Activated naive CD4-positive, alpha-beta T cell treated with anti-CD3 and anti-CD28 coated beads, Interleukin-2, amount 10 ng/mL, durations not matched to agents 5 hours and 36 hours (primary cell): Measurements from ENCODE around the gene RAB4A. TPM values are rescaled to one million over a fixed set of nuclear protein-coding genes. Genes with fewer than 3 reads are reported as not detected.

Experiments
- total RNA-seq, 2 experiments: library from RNA; stranded (reverse); gene quantifications; one replicate each; pipeline ENCODE4 v1.2.3, GENCODE V29; 2021

RAB4A gene
- total RNA-seq, result 10 to 100 TPM; 47.7 to 51.4 TPM

DNA sequence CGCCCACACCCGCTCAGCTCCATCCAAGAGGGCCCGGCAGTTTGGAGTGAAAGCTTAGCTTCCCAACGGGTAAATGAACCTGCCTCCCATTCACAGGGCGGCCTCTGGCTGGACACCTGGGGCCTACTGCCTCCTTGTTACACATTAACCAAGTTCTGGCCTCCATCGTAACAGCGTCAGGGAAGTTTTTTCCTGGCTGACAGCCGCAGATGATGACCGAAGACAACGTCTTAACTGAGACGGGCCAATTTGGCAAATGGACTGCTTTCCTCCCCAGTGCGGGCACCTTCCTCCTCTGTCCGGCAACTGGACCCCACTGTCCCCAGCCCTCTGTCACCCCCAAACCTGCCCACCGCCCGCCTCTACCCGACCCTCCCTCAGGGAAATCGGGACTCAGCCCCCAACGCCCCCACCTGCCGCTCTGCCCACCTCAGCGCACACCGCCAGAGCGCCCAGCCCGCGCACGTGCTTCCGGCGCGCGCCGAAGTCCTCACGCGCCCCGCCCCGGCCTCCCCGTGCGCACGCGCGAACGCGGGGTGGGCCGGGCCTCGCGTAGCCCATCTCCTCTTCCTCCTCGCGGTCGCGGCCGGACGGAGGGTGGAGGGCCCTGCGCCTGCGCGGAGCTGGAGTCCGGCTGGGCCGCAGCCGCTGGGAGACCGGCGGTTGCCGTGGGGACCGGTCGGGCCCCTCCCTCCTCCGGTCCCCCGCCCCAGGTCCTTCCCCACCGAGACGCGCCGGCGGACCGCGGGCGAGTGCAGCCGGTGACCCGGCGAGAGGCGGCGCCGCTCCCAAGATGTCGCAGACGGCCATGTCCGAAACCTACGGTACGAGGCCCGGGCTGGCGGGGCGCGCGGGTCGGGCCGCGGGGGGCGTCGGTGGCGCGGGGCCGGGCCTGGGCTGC is at the start of gene RAB4A:
Gene RAB4A, plus strand, starts transcription at position 565 of the 901 bp plus-strand sequence. Its CDS starts 229 bp downstream, at position 794.

GRCh38 chr1:229342656-229343569 is 72.0 kb downstream of the RAB4A start, which contains the start of gene CCSAP:
TSS of gene CCSAP (minus strand) at chr1:229343047. CDS start at chr1:229342465, 582 bp downstream.

Other genes with a start within 250 kb of the RAB4A start
- 1 to 10 TPM; 8.7 to 8.9 TPM for gene CCSAP, start 71.9 kb downstream of the RAB4A start, total RNA-seq
- not detected for gene ACTA1, start 163.0 kb downstream of the RAB4A start, total RNA-seq
- gene NUP133, start 237.2 kb downstream of the RAB4A start, total RNA-seq, result 10 to 100 TPM; 35.5 to 38.1 TPM